ENCODE results near the gene CUL9.

DNA sequence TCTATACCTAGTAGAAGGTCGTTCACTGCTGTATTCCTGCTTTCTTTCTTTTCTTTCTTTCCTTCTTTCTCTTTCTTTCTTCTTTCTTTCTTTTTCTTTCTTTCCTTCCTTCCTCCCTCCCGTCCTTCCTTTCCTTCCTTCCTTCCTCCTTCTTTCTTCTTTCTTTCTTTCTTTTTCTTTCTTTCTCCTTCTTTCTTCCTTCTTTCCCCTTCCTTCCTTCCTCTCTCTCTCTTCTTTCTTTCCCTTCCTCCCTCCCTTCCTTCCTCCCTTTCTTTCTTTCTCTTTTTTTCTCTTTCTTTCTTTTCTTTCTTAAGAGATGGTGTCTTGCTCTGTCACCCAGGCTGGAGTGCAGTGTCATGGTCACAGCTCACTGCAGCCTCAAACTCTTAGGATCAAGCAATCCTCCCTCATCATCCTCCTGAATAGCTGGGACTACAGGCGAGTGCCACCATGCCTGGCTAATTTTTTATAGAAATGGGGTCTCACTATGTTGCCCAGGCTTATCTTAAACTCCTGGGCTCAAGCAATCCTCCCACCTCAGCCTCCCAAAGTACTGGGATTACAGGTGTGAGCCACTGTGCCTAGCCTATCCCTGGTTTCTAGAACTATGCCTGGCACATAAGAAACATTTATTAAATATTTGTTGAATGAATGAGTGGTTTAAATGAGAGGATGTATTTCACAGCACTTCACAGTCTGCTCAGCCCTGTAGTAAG lies 49.9 kb downstream of the CUL9 start:
- TF ChIP-seq SPI1 (IDR thresholded peaks at IDR 0.05; ENCODE audit: low read depth, low read length) (no peak), TAF1 (IDR thresholded peaks at IDR 0.05; ENCODE audit: low read depth, low read length) (no peak), POLR2AphosphoS5 (IDR thresholded peaks at IDR 0.05; ENCODE audit: low read depth, low read length) (no peak), POLR2A (IDR thresholded peaks at IDR 0.05; ENCODE audit: low read depth, low read length) (no peak), PAX5 (IDR thresholded peaks at IDR 0.05; ENCODE audit: insufficient read depth, low read length, severe bottlenecking) (no peak)
